Measurements from ENCODE around the gene ALDH16A1.
A peak's percentile ranks its signal among the peaks of the same experiment; 100 is the strongest.

ALDH16A1 gene

GRCh38 chr19:49453013-49453756, at the start of gene ALDH16A1:
ALDH16A1 (plus strand) TSS chr19:49453225; CDS start chr19:49453332, 107 bp downstream.
- peak; percentile 98 for DNase-seq

DNA sequence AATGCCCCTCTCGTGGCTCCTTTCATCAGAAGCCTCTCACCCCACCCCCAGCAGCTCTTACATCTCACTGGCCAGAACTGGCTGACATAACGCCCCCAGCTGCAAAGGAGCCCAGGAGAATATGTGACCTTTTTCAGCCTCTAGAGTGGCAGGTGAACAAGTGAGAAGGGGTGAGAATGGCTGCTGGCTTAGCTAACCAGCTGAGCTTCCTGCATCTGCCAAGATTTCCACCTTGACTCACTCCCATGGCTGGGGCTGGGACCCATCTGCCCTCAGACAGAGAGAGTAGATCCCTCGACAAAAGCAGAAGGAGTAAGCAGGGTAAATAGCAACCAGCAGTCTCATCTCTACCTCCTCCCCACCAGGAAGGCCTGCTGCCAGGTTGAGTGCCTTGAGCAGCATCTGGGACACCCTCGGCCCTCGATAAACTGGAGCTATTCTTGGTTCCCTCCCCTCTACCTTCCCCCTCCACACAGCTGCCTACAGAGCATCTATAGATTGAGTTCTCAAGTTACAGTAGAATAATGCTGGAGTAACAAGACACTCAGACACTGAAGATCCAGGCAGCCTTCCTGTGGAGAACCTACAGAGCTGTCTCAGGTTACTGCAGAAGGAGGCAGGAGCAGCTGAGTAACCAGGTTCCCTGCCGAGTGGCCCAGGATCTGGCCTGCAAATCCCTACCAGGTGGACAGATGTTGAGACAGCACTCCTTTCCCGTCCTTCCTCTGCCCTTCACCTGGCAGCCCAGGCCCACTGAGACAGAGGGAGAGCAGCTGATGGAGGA, 49.4 kb upstream of the ALDH16A1 start:
- DNase-seq, result no peak

DNA sequence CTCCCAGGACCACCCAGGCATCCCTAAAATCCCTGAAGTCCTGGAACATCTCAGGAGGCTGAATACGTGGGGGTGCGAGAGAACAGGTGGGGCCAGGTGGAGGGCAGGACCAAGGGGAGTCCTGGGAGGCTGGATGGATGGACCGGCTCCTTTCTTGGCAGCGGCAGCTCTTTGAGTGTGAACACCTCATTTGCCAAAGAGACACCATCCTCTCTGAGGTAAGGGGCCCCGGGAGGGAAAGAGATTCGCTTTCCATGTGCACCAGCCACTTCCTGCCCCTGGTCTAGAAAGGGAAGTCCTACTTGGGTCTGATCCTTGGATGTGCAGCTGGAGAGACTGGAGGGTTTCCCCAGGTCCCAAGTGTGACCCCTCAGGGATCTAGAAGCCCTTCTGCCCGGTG, 45.9 kb upstream of the ALDH16A1 start:
- DNase-seq, result no peak

DNA sequence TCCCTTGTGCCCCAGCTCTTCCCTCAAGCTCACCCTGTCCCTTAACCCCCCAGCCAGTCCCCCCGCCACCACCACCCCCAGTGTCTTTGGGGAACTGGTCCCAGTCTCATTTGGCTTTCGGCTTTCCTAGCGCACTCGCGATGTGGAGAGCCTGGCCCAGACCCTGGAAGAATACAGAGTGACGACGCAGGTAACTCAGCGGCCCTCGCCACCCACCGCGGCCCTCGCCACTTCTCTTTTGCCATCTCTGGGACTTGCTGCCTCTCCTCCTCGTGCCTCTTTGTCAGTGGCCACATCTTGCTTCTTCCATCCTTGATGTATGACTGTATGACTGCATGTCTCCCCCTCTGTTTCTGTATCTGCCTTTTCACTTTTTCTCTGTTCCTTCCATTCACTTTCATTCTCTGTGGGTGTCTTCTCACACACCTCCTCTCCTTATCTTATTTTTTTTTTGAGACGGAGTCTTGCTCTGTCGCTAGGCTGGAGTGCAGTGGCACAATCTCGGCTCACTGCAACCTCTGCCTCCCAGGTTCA, 45.5 kb upstream of the ALDH16A1 start:
- no peak for DNase-seq

DNA sequence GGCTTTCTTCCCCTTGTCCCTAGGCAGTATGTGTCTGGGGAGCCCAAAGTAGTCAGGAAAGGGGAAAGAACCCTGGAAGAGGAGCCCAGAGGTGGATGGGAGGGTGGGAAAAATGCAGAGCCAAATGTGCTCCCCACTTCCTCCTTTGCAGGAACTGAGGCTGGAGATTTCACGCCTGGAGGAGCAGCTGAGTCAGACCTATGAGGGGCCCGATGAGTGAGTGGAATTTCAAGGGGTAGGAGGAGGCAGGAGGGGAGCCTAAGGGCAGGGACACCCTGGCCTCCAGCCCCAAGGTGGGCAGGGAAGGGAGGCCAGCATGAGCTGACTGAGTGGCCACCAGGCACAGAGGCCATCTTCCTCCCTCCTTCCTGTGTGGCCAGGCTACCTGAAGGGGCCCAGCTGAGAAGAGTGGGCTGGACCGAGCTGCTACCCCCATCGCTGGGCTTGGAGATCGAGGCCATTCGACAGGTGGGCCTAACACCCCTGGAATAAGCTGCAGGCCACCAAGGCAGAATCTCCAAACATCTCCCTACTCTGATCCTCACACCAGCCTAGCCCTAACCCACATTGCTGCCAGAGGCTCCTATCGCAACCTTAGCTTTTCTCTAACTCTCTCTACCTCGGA, 44.1 kb upstream of the ALDH16A1 start:
- DNase-seq, result no peak

- DNase-seq, result peak; percentile 52
Measured at GRCh38 chr19:49409441-49410029, 43.5 kb upstream of the ALDH16A1 start.

- no peak for DNase-seq
Measured at GRCh38 chr19:49411681-49412326, 41.2 kb upstream of the ALDH16A1 start.

DNA sequence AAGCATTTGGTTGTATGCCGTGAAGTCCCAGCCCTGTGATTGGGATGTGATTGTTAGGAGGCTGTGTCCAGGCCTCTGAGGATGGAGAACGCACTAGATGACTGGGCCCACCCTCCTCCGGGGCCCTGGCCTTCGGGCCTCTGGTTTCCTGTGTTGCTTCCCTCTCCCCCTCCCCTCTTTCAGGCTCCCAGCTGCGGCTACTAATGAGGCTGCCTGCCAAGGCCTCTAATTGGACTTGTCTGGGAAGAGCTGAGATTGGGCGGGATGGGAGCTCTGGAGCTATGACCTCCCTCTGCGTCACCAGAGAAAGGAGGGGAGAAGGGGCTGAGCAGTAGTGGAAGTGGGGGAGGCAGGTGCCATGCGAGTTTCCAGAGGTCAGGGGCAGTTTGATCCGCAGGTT, 39.7 kb upstream of the ALDH16A1 start:
- DNase-seq, result no peak

DNA sequence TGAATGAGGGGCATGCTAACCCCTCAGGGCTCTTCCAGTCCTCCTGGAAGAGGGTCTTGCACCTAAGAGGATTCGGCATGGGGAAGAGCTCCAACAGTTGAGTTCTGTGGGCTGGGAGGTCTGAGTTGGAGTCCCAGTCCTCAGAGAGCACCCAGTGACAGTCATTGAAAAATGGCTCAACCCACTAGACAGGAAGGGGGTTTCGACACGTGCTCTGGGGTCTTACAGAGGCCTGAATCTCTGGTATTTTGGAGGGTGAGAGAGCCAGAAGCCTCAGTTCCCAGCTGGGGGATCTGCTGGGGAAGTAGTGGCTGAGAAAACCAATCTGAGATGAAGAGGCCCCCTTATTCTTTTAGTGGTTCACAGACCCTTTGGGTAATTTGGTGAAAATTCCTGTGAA, 38.8 kb upstream of the ALDH16A1 start:
- no peak for DNase-seq

DNA sequence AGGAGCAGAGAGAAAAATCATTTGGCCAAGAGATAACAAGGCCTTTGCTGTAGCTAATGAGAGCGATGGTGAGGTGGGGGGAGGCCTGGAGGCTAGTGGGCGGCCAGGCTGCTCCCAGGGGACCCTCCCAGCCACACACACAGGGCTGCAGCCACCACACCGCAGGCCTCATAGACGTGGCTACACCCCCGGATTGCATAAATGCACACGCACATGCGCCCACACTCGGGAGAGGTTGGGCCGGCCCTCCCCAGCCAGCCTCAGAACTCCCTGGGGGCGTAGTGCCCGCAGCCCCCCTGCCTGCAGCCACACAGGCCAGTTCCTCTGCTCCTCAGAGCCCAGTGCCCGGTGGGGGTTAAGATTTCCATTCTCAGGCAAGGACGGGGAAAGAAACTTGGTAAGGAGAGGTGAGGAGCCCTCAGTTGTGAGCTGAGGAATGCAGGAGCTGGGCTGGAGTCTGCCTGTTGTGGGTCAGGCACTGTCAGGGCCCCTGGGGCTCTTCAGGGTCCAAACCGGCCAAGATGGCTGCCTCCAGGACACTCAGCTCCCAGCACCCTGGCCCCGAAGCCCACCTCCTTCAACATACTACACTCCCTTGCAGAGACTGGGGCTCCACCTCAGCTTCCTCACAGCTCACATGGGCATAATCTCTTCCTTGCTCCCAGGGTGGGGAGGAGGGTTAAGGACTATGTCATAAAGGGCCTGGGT, 37.8 kb upstream of the ALDH16A1 start:
- no peak for DNase-seq

DNA sequence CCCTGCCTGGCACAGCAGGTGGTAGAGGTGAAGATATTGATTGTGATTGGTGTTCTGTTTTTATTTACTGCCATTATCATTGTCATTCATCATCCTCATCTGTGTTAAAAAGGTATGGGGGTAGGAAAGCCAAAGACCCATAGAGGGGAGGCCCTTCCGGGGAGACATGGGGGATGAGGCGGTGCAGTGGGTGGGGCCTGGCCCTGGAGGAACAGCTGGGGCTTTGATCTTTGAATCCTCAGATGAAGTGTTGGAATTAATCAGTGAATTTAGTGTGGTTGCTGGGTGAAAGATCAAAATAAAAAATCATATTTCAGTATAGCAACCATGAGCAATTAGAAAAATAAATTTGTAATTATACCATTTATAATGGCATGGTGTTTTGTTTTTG, 37.2 kb upstream of the ALDH16A1 start:
- no peak for DNase-seq

DNA sequence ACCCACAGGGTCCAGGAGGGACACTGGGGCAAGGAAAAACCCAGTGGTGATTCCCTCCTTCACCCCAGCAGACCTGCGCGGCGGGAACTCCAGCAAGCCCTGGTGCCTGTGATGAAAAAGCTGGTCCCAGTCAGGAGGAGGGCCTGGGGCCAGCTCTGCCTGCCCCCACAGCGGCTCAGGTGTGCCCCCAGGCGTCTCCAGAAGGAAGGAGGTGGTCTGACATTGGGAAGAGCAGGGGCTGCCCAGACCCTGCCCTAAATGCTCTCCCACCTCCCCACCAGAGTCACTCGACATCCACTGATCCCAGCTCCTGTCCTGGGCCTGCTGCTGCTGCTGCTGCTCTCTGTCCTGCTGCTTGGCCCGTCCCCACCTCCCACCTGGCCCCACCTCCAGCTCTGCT, 35.9 kb upstream of the ALDH16A1 start:
- DNase-seq, result no peak

- no peak for DNase-seq
Measured at GRCh38 chr19:49418511-49418910, 34.5 kb upstream of the ALDH16A1 start.

DNA sequence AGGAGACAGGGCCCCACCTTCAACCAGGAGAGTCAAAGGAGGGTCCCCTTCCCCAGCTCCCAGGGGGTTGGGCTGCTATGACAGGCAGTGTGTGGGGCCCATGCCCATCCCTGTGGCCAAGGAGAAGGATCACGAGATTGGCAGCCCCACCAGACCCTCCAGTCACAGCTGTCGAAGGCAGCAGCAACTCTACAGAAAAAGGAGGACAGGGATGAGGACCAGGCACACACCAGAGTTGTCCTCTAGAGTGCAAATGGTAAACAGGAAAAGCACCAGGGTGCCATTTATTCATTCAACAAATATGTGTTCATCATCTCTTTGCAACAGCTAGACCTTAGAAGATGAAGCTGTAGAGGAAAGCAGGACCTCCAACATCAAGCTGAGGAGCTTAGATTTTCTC, 33.9 kb upstream of the ALDH16A1 start:
- DNase-seq, result no peak

GRCh38 chr19:49420227-49420626, 32.8 kb upstream of the ALDH16A1 start:
- no peak for DNase-seq

DNA sequence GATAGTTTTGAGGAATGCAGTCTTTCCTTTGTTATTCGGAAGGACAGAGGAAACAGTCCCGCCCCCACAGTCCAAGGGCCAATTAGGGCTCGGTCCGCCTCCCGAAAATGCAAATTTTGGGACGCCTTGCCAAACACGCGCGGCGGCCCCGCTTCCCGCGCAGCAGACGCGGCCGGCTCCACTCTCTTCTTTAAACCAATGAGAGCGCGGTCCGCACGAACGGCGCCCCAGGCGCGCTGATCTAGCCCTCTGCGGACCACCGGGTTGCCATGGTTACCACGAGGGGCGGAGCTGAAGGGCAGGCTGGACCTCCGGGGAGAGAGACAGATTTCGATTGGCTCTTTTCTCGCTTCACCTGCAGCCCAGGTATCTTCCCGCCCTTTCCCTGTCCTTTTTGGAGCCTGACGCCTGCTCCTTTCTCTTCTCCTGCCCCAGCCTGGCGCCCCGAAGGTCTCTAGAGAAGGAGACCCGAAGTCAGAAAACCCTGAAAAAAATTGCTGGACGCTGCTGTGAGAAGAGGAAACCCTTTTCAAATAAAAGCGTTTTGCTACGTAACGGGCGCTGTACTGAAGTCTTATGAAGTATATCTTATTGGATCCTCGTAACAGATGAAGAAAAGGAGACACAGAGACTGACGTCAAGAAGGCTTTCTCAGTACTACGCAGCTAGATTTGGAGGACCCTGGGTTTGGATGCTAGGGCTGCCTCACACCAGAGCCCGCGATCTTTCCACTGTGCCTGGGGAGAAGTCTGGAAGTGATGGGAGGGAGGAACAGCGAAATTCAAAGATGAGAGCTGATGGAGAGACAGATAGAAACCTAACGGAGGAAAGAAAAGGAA, 31.8 kb upstream of the ALDH16A1 start:
- peak; percentile 46 for DNase-seq

DNA sequence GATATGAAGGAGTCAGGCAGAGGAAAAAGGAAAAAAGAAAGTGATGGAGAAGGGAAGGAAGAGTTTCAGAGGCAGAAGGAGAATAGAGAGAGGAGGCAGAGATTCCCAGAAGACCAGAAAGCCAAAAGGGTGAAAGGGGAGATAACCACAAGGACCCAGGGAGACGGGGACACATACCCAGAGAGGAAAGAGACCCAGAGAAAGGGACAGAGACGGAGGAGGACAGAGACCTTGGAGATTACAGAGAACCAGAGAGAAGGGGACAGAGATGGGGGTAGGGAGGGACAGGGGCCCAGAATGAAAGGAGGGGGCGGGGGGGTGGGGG, 31.2 kb upstream of the ALDH16A1 start:
- DNase-seq, result no peak

- peak; percentile 58 for DNase-seq
Measured at GRCh38 chr19:49422407-49423070, 30.5 kb upstream of the ALDH16A1 start.

- DNase-seq, result no peak
Measured at GRCh38 chr19:49423071-49423984, 29.7 kb upstream of the ALDH16A1 start, which contains the start of gene PTH2. PTH2 (minus strand) TSS chr19:49423441; CDS start chr19:49423339, 102 bp downstream.

- peak; percentile 61 for DNase-seq
Measured at GRCh38 chr19:49423985-49424303, 29.1 kb upstream of the ALDH16A1 start.

Measured in CD4-positive, alpha-beta T cell treated with Interleukin-17A for 1 hour (primary cell).